Upper lobe of left lung (tissue), 4 donors: Measurements from ENCODE around the gene TMPRSS13.

Experiments used
- CTCF ChIP-seq, 6 experiments: fragments of 450-650 bp in 4 of 6; fragments of 200-600 bp in 2 of 6; sonication (generic) in 2 of 6; IDR thresholded peaks; one replicate each; pipeline ENCODE4 v1.5.1; 2016 to 2019; ENCODE audit warnings: antibody characterized with exemption in 6 of 6
- POLR2A ChIP-seq, 4 donors: fragments of 450-650 bp; IDR thresholded peaks; one replicate each; pipeline ENCODE4 v1.5.1; 2016 to 2017; ENCODE audit warnings: antibody characterized with exemption in 4 of 4, mild to moderate bottlenecking in 2 of 4
- POLR2AphosphoS5 ChIP-seq, 2 donors: sonication (generic); formaldehyde crosslinking; IDR thresholded peaks; one replicate each; pipeline ENCODE4 v1.5.1; 2017; ENCODE audit warnings: antibody characterized with exemption in 2 of 2

- TF ChIP-seq CTCF (IDR thresholded peaks at IDR 0.05) (no peak), POLR2A (IDR thresholded peaks at IDR 0.05) (no peak), POLR2AphosphoS5 (IDR thresholded peaks at IDR 0.05) (no peak)
Observed at GRCh38 chr11:117914398-117914761, 14.8 kb downstream of the TMPRSS13 start.
